WI38 (cell line): Measurements from ENCODE around the gene CORO1C.

Experiments used
- H3K4me3 ChIP-seq: 2 replicates; pipeline ENCODE4 v1.5.1; 2011; ENCODE audit warnings: low read depth, mild to moderate bottlenecking, control low read depth, low read length
- TF ChIP-seq, protein P1 (sequence below): IDR thresholded peaks from 2 replicates; pipeline ENCODE4 v1.5.1; 2012; ENCODE audit warnings: low read depth, mild to moderate bottlenecking, control low read depth, low read length

The CORO1C gene

DNA sequence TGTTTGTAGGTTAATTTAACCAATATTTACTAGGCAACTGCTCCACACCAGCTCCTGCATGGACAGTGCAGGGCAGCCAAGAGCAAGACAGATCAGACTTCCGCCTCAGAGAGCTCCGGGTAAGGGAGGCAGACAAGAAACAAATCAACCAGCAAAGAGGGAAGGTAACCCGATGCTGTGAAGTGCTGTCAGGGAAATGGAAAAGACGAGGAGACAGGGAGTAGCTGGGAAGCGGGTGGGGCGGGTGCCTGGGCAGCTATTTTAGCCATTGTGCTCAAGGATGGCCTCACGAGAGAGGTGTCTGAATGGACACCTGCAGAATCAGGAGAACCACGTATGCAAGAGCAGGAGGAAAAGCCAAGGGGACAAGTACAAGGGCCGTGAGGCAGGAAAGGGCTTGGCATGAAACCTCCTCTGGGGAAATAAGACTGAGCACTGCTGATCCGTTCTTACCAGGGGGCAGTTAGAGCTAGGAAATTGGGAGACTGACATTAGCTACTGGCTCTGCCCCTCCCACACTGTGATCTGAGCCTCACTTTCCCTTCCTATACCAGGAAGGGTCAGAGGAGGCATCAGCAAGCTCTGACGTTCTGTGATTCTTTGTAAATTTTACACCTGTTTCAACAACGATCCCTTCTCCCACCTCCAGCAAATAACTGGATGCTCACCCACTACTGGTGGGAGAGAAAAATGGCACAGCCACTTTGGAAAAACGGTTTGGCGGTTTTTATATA lies 126.9 kb downstream of the CORO1C start:
- TF ChIP-seq, protein P1, sequence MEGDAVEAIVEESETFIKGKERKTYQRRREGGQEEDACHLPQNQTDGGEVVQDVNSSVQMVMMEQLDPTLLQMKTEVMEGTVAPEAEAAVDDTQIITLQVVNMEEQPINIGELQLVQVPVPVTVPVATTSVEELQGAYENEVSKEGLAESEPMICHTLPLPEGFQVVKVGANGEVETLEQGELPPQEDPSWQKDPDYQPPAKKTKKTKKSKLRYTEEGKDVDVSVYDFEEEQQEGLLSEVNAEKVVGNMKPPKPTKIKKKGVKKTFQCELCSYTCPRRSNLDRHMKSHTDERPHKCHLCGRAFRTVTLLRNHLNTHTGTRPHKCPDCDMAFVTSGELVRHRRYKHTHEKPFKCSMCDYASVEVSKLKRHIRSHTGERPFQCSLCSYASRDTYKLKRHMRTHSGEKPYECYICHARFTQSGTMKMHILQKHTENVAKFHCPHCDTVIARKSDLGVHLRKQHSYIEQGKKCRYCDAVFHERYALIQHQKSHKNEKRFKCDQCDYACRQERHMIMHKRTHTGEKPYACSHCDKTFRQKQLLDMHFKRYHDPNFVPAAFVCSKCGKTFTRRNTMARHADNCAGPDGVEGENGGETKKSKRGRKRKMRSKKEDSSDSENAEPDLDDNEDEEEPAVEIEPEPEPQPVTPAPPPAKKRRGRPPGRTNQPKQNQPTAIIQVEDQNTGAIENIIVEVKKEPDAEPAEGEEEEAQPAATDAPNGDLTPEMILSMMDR, result no peak
- H3K4me3 ChIP-seq, result no peak overlapping the region

DNA sequence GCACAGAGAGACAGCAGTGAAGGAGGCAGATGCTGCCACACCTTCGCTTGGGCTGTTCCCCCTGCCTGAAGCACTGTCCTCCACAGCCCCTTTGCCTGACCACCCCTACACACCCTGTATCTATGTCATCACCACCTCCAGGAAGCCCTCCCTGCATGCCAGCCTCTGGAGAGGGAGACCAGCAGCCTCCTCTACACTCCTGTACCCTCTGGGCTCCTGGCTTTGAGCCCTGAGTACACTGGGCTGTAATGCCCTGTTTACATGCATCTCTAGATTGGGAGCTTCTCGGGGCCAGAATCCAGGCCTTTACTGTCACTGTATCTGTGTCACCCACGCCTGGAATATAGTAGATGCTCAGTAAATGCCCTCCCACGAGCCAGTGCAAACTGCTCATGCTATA lies 127.6 kb downstream of the CORO1C start:
- TF ChIP-seq, protein P1, result no peak

DNA sequence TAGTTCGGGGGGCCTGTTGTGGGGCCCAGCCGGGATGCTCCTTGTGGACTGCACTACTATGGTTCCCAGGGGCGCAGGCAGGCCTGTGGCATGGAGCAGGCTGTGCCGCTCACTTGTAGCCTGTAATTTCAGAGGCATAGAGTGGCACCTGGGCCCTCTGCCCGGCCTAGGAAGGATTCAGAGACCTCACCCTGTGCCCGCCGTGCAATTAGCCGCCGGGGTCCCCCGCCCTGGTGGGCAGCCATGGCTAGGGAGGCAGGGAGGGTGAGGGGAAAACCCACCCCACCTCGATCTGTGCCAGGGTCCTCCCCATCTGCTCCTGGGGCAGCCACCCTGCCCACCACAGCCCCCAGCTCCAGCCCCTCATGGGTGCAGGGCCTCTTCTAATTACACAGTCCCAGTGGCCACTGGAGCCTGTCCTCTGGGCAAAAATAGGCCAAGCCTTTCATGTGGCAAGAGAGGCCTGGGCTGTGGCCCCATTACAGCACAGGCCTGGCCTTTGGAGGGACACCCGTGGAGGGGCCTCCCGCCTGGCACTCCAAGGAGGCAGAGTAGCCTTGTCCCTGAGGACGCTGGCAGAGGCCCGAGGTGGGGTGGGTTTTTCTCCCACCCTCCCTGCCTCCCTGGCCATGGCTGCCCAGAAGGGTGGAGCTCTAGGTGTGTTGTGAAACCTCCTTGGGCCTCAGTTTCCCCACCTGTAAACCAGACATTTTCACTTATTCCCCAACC lies 128.2 kb downstream of the CORO1C start:
- TF ChIP-seq, protein P1, result no peak
- H3K4me3 ChIP-seq, result no peak overlapping the region

More for the DNA sequence above, 127.6 kb downstream of the CORO1C start:
- no peak overlapping the region for H3K4me3 ChIP-seq

DNA sequence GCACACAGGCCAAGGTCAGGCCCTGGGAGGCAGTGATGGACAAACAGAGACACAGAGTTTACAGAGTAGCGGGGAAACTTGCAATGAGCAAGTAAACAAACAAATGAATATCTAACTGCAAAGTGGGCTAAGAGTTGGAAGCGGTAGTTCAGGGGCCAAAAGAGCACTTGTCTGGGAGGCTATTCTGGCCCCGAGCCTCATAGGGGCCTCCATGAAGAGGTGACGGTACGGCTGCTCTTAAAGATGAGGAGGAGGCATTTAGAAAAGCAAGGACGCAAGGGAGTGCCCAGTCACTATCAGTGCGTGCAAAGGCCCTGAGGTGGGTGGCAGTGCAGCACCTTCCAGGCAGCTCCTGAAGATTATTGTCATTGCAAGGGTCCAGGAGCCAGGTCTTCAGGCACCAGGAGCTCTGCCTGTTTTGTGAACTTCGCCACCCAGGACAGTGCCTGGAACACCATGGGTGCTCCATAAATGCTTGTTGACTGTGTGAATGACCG lies 129.1 kb downstream of the CORO1C start:
- H3K4me3 ChIP-seq, result no peak overlapping the region
- TF ChIP-seq, protein P1, result no peak

DNA sequence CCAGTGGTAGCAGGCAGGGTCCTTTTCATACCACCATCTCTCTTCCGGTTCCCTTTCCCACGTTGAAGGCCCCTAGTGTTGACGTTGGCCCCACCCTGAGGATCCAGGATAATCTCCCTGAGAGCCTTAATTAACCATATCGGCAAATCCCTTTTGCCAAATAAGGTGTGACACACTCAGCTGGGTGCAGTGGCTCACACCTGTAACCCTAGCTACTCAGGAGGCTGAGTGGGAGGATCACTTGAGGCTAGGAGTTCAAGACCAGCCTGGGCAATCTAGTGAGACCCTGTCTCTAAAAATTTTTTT lies 130.7 kb downstream of the CORO1C start:
- H3K4me3 ChIP-seq, result no peak overlapping the region
- TF ChIP-seq, protein P1, result no peak

DNA sequence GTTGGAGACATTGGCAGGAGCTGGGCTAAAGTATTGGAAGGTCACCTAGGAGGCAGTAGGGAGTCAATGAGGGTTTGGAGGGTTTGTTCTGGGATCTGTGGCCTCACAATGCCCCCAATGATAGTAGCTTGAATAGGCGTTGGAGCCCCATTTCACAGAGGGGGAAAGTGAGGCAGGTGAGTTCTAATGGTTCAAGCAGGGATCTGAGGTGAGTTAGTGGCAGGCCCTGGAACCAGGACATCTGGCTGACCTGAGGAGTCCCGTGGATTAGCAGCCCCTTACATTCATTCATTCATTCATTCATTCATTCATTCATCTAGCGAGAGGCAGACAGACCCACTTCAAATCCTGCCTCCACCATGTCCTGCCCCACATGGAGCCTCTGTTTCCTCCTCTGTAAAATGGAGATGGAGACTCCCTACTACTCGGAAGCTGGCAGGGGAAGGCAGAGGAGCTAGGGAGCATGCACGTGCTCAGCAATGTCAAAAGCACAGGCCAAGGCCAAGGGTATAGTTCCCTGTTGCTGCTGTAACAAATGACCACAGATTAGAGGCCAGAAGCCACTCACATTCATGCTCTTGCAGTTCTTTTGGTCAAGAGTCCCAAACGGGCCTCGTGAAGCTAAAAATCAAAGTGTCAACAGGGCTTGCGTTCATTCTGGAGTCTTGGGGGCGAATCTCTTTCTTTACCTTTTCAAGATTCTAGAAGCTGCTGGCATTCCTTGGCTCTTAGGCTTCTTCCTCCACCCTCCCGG lies 131.2 kb downstream of the CORO1C start:
- TF ChIP-seq, protein P1, result no peak

More for the DNA sequence above, 131.2 kb downstream of the CORO1C start:
- no peak overlapping the region for H3K4me3 ChIP-seq
